ENCODE measurements around the gene DISP2.

The DISP2 gene

DNA sequence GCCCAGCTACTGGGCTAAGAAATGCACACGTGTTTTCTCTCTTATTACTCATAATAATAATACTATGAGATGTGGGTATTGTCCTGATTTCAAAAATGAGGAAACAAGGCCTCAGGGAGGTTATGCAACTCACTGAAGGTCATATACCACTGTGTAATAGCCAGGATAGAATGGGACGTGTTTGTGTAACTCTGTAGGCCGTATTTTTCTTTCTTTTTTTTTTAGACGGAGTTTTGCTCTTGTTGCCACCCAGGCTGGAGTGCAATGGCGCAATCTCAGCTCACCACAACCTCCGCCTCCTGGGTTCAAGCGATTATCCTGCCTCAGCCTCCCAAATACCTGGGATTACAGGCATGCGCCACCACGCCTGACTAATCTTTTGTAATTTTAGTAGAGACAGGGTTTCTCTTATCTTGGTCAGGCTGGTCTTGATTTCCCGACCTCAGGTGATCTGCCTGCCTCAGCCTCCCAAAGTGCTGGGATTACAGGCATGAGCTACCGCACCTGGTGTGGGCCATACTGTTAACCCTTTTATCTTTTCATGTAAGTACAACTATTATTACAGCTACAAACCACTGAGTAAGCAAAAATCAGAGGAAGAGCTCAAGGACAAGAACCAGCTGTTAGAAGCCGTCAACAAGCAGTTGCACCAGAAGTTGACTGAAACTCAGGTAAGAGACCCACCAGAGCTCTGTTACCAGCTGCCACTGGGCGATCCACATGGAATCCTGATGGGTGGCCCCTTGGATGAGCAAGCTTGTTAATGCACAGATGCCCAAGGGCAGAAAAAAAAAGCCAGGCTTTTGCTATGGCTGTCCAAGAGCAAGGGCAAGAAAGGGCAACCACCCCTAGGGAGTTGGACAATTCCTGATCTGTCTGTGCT, 31.2 kb downstream of the DISP2 start:
- DNase-seq (ENCODE audit: low read depth in 2 of 3, low spot score in 2 of 3): no peak

DNA sequence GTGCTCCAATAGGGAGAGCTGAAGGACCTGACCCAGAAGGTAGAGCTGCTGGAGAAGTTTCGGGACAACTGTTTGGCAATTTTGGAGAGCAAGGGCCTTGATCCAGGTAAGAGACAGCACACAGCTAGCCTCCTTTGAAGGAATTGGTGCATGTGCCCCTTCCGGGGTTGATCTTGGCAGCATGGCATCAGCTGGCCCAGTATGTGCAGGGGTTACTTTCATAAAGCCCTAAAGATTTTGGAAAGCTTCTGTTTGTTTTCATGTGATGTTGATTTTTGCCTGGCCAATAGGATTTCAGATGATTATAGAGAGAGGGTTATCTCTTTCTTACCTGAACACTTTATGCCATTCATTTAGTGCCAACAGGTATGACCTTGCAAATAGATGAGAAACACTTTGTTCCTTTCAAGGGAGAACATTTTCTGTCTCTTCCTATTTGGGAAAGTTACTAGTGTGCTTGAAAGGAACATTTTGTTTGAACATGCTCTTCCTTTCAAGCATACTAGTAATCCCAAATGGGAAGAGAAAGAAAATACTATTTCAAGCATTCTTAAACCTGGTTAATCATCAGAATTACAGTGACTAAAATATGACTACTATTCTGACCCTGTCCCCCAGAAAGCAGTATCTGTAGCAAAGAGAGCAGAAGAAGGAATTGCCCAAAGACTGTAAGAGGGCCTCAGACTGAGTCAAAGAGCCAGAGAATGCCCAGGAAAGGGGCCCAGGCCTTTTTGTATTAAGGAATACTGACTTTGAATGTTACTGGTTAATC, 32.0 kb downstream of the DISP2 start:
- DNase-seq (ENCODE audit: low read depth in 2 of 3, low spot score in 2 of 3): no peak

DNA sequence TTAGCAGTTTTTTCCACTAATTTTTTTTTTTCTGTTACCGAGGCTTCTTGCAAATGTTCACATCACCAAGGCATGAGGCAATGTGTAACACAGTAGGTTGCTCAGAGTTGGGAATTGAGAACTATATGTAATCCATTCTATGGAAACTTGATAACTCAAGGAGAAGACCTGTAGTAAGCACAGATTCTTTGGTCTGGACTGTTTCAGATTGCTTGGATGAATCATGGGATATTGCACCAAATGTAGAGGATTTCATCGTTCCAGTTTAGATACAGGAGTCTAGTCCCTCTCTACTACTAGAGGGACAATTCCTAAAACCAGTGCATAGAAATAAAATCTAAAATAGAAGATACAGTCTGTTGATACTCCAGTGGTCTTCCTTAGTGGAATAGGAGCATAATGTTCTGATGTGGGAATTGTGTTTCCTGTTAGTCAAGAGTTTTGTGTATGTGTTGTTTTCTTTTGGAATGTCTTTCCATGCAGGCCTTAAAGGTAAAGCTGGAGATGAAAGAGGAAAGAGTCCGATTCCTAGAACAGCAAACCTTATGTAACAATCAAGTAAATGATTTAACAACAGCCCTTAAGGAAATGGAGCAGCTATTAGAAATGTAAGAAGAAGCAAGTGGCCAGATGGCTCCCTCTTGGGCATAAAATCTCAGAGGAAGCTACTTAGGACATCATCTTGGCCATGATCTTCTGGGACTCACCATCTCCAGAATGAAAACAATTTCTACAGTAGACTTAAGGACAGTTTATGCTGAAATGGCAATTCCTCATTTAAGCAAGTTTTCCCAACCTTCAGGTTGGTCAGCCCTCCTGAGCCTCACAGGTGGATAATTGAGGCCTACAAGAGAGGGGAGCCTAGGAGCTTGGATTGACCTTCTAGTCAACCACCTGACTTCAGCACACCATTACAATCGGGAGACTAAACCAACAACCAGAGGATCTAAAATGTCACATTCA, 35.2 kb downstream of the DISP2 start:
- no peak for DNase-seq (ENCODE audit: low read depth in 2 of 3, low spot score in 2 of 3)

DNA sequence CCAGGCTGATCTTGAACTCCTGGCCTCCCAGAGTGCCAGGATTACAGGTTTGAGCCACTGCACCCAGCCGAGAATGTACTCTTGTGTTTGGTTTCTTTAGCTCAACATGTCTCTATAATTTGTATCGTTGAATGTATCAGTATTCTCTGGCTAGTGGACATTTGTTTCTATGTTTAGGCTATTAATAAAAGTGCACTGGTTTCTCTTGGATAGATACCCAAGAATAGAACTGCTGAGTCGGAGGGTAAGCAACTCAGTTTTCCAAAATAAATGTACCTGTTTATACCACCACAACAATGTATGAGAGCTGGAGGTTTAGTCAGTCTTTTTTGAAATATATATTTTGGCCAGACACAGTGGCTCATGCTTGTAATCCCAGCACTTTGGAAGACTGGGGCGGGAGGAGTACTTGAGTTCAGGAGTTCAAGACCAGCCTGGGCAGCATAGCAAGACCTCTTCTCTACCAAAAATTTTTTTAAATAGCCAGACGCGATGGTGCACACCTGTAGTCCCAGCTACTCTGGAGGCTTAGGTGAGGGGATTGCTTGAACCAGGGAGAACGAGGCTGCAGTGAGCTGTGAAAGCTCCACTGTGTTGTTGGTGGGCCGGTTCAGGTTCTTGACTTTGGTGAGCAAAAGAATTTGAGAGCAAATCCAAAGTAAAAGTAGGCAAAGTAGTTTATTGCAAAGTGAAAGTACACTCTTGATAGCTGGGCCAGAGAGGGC, 39.8 kb downstream of the DISP2 start:
- DNase-seq (ENCODE audit: low read depth in 2 of 3, low spot score in 2 of 3): no peak

DNA sequence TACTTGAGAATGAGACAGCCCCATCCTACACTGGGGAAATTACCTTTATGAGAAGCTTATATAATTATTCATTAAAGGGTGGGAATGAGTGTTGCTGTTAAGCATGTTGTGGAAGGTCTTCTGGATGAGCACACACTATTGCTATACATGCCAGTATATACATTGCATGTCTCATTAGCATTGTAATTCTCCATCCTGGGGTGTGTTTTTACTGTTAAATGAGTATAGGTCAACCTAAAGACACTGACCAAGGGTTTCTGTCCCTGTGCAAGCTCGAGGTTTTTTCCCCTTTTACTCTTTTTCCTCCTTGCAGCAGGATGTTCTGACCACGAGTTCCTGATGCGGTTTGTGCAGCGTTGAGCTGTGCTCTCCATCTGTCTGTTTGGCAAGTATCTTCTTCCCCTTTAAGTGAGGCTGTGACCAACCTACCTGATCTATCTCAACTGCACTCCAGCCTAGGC, 40.4 kb downstream of the DISP2 start:
- no peak for DNase-seq (ENCODE audit: low read depth in 2 of 3, low spot score in 2 of 3)

DNA sequence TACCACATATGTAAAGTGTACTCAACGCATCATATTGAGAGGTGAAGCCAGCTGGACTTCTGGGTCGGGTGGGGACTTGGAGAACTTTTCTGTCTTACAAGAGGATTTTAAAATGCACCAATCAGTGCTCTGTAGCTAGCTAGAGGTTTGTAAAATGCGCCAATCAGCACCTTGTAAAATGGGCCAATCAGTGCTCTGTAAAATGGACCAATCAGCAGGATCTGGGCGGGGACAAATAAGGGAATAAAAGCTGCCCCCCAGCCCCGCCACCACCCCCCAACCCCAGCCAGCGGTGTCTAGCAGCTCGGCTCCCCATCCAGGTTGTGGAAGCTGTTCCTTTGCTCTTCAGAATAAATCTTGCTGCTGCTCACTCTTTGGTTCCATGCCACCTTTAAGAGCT, 41.4 kb downstream of the DISP2 start:
- no peak for DNase-seq (ENCODE audit: low read depth in 2 of 3, low spot score in 2 of 3)

DNA sequence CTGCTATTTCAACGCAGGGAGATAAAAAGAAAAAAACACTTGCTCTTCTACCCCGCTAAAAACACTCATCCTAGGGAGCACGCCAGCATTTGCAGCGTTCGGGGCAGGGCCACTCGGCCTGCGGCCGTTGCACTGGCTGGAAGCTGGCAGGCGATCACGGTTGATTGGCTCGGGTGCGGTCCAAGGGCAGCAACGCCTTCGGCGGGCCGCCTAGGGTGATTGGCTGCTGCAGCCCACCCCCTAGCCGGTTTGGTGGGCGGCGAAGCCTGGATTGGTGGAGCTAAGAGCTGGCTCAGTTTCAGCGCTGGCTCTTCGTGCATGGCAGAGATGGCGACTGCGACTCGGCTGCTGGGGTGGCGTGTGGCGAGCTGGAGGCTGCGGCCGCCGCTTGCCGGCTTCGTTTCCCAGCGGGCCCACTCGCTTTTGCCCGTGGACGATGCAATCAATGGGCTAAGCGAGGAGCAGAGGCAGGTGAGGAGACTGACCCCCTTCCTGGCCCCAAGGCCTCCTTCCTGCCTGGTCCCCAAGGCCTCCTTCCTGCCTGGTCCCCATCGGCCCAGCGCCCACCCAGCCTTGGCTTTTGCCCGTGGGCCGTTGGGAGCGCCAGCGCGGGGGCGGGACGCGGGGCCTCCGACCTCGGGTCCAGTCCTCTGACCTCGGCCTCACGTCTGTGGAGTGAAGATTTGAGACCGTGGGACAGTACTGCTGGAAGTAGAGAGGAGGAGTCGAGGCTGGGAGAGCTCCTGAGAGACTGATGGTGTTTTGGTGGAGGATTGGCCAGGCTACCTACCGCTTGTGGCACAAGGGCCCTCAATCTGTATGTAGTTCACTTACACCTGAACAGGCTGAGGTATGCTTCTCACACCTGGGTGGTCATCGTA, 47.7 kb downstream of the DISP2 start, which contains the start of gene IVD:
TSS of gene IVD (plus strand) at position 295 of the 881 bp plus-strand sequence. CDS start at position 328, 33 bp downstream.
- peak; percentile 75 to 86 (median 84) for DNase-seq (ENCODE audit: low read depth in 2 of 3, low spot score in 2 of 3)

DNA sequence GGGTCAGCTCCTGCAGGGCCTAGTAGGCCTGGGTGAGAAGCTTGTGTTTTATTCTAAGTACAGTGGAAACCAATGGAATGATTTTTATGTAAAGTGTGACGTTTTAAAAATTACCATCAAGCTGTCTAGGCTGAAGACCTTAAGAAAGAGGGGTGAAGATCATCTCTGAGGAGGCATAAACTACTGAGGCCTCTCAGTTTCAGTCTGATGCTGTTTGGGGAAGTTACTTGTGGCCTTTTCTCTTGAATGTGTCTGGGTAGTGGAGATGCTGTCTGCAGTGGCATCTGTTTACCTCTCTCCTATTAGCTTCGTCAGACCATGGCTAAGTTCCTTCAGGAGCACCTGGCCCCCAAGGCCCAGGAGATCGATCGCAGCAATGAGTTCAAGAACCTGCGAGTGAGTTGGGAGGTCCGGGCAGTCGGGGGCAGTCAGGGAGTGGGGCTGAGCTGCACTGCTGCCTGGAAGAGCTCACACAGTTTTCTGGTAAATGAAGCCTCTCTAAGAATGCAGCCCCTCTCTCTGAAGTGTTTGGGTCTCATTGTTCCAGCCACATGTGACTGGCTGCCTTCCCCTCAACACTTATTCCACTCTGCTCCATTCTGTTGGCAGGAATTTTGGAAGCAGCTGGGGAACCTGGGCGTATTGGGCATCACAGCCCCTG, 49.4 kb downstream of the DISP2 start:
- DNase-seq (ENCODE audit: low read depth in 2 of 3, low spot score in 2 of 3): no peak

DNA sequence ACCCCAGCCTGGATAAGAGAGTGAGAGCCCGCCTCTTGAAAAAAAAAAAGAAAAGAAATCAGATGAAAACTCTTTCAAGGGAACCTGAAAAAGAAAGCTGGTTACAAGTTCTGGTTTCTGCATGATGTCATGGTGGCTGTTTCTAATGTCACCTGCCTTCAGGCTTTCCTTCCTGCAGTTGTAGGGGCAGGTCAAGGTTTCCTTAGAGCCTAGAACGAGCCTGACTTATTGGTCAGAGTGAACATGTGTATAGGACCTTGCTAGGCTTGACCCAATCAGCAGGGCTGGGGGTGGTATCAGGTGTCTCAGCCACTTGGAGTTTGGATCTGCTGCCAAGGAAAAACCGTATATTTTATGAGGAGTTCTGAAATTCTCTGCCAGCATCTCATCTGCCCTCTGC, 51.3 kb downstream of the DISP2 start:
- no peak for DNase-seq (ENCODE audit: low read depth in 2 of 3, low spot score in 2 of 3)

DNA sequence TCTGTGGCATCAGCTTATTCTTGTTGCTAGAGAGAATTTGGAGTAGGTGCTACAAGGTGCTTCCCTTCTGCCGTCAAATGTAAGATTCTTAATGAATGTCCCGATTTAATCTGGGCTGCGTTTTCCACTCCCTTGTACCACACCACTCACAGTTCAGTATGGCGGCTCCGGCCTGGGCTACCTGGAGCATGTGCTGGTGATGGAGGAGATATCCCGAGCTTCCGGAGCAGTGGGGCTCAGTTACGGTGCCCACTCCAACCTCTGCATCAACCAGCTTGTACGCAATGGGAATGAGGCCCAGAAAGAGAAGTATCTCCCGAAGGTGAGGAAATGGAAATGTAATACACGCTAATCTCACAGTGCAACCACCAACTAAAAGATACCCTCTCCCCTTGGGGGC, 52.5 kb downstream of the DISP2 start:
- no peak for DNase-seq (ENCODE audit: low read depth in 2 of 3, low spot score in 2 of 3)

DNA sequence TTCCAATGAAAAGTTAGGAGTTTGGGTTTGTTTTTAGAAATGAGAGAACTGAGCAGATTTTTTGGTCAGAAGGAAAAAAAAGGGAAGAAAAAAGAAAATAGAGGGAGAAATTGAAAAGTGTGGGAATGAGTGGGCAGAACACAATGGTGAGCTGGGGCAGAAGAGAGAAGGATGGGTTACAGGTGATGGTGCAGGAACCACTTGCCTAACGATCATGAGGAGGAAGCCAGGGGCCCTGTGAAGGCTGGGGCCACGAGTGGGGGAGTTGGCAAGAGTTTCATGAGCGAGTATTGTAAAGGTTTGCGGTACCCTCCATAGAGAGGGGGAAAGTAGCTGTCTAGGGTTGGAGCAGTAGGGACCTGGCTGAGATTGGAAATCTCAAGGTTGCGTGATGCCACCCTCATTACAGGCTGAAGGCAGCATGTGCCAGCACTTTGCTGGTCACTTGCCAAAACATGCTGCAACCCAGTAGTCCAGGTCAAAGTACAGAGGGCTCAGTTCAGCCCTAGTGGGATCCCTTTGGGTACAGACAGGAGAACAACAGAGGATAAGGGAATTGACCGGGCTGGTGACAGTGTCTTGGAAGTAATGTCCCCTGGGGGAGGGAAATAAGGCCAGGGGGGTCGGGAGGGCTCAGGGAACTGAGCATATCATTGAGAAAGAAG, 54.2 kb downstream of the DISP2 start:
- no peak for DNase-seq (ENCODE audit: low read depth in 2 of 3, low spot score in 2 of 3)

DNA sequence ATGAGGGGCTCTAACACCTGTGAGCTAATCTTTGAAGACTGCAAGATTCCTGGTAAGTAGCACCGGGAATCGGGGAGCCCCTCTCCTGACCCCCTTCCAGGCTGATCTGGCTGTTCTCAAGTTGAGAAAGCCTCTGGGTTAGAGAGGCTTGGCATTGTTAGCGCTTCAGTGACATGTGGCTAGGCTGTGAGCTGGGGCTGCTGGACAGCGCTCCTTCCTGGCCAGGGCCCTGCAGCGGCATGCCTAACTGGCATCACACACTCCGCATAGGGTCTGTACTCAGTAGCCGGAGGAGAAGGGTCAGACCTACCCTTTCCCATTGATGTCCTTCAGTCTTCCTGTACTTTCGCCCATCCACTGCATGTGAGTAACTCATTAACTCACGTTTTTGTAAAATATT, 55.0 kb downstream of the DISP2 start:
- DNase-seq (ENCODE audit: low read depth in 2 of 3, low spot score in 2 of 3): no peak

DNA sequence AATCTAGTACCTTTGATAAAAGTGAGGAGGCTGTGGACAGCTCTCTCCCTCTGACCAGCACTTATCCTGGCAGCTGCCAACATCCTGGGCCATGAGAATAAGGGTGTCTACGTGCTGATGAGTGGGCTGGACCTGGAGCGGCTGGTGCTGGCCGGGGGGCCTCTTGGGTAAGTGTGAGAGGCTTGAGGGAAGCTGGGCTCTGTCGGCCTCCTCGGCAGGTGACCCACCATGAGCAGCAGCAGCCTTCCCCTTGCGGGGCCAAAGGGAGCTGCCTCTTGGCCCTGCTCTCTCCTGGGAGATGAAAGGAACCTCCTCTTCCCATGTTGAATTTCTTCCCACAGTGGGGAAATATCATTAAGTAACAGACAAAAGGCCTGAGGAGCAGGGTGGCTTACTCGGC, 56.8 kb downstream of the DISP2 start:
- no peak for DNase-seq (ENCODE audit: low read depth in 2 of 3, low spot score in 2 of 3)

DNA sequence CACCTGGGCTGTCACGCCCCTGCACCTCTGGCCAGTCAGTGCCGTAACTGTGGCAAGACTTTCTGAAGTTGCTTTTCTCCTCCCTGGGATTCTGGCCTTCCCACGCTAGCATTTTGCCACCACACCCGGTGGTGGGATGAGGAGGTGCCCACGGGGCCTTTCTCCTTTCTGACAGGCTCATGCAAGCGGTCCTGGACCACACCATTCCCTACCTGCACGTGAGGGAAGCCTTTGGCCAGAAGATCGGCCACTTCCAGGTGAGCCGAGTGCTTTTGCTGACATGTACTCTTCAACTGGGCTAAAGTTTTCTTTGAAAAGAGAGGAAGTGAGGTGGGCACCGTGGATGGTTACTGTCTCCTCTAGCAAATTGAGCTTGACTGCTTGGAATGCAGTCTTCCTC, 57.2 kb downstream of the DISP2 start:
- DNase-seq (ENCODE audit: low read depth in 2 of 3, low spot score in 2 of 3): no peak

DNA sequence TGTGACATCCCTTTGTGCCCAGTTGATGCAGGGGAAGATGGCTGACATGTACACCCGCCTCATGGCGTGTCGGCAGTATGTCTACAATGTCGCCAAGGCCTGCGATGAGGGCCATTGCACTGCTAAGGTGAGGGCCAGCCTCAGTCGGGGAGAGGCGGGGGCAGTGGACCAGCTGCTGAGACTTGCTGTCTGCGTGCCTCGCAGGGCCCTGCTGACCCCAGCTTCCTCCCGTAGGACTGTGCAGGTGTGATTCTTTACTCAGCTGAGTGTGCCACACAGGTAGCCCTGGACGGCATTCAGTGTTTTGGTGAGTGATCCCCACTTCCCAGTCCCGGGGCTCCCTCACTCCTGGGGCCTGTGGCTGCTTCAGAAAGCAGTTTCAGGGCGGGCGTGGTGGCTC, 58.0 kb downstream of the DISP2 start:
- DNase-seq (ENCODE audit: low read depth in 2 of 3, low spot score in 2 of 3): no peak

DNA sequence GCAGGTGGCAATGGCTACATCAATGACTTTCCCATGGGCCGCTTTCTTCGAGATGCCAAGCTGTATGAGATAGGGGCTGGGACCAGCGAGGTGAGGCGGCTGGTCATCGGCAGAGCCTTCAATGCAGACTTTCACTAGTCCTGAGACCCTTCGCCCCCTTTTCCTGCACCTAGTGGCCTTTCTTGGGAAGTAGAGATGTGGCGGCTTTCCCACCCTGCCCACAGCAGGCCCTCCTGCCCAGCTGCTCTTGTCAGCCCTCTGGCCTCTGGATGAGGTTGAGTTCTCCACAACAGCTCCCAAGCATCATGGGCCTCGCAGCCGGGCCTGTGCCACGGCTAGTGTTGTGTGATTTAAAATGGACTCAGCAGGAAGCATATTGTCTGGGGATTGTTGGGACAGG, 60.1 kb downstream of the DISP2 start:
- no peak for DNase-seq (ENCODE audit: low read depth in 2 of 3, low spot score in 2 of 3)

DNA sequence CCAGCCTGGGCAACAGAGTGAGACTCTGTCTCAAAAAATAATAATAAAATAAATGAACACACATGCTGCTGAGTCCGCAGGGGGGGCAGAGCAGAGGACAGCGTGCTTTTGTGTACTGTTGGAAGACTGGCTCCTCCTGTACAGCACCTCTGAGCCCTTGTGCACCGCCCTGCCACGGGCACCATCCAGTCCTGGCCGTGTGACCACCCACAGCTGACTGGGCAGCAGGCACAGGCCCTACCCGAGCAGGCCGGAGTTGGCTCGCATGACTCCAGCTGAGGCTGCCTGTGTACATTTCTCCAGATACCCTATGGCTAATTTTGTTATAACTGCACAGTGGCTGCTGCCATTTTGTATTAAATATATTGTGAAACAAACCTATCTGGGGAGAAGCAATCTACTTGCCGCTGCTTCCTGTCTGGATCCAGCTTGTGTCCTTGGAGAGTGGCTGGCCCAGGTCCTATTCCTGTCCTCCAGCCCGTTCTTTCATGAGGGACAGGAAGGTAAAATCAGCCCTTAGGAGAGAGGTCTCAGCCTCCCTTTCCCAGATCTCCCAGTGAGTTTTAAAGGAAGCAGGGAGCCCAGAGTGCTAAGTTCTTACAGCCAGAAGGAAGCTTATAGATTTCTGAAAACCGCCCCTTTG, 62.2 kb downstream of the DISP2 start:
- no peak for DNase-seq (ENCODE audit: low read depth in 2 of 3, low spot score in 2 of 3)

DNA sequence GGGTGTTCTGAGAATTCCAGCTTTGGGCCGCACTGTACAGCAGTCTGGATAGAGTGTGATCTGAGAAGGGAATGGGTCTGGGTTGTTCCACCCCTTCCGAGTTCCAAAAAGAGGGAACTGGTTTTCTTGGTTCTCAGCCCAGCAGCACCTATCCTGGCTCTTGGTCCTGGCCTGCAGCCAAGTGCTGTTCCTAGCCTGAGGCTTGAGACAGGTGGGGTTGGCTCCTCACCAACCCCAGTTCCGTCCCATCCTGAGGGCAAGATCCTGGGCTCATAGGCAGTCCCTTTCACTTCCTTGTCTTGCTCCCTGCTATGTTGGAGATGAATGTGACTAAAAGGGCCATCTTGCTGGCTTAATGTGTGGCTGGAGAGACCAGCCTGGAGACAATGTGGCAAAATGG, 62.8 kb downstream of the DISP2 start:
- DNase-seq (ENCODE audit: low read depth in 2 of 3, low spot score in 2 of 3): no peak

Measured in activated CD8-positive, alpha-beta memory T cell treated with anti-CD3 and anti-CD28 coated beads for 48 hours (primary cell).